HG02678 (cell line): ENCODE results near the gene GDF10.

ENCODE experiments used
- ATAC-seq: cut with Tn5 transposase; IDR thresholded peaks from one replicate; pipeline ENCODE4 v1.9.1; 2021; ENCODE audit warnings: mild to moderate bottlenecking, moderate library complexity; ENCODE audit not compliant: unreplicated experiment

Gene GDF10

DNA sequence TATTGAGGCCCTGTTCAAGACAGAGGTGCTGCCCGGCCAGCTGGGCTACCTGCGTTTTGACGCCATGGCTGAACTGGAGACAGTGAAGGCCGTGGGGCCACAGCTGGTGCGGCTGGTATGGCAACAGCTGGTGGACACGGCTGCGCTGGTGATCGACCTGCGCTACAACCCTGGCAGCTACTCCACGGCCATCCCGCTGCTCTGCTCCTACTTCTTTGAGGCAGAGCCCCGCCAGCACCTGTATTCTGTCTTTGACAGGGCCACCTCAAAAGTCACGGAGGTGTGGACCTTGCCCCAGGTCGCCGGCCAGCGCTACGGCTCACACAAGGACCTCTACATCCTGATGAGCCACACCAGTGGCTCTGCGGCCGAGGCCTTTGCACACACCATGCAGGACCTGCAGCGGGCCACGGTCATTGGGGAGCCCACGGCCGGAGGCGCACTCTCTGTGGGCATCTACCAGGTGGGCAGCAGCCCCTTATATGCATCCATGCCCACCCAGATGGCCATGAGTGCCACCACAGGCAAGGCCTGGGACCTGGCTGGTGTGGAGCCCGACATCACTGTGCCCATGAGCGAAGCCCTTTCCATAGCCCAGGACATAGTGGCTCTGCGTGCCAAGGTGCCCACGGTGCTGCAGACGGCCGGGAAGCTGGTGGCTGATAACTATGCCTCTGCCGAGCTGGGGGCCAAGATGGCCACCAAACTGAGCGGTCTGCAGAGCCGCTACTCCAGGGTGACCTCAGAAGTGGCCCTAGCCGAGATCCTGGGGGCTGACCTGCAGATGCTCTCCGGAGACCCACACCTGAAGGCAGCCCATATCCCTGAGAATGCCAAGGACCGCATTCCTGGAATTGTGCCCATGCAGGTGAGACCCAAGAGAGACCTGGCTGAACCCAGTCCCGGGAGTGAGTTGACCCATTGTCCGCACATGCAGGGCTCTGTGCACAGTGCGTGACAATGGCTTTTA lies 51.0 kb downstream of the GDF10 start:
- ATAC-seq: no peak

DNA sequence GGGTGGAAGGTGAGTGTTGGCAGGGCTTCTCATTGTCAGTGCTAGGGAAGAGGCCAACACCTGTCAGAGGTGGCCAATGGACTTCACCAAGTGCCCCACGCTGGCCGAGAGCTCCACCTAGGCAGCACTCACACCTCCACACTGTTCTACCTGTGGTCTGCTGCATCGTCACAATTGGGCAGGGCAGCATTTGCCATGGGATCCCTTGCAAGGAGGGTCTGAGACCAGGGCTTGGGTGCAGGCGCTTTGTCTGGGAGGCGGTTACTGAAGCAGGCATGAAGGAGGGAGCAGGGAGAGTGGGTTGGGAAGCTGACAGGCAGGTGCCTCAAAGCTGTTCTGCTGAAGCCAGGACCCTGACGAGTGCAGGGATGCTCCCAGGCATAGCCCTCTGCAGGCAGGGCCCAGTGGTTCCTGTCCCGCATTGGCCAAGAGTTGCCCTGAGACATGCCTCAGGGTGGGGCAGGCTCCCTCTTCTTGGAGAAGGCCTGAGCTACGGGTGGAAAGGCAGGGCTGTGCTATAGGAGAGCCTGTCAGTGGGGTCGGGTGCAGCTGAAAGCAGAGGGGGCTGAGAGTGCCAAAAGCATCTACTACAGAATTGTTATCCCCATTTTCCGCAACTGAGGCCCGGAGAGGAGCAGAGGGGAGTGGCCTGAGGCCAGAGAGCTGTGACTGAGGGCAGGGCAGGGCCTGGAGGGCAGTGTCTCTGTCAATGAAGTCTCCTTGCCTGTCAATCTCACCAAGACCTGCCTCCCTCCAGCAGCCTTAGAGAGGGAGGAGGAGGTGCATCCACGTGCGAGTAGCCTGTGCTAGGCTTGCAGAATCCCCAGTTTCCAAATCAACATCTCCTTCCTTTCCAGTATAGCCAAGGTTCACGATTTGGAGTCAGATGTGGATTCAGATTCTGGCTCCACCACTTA lies 52.2 kb downstream of the GDF10 start:
- no peak for ATAC-seq

DNA sequence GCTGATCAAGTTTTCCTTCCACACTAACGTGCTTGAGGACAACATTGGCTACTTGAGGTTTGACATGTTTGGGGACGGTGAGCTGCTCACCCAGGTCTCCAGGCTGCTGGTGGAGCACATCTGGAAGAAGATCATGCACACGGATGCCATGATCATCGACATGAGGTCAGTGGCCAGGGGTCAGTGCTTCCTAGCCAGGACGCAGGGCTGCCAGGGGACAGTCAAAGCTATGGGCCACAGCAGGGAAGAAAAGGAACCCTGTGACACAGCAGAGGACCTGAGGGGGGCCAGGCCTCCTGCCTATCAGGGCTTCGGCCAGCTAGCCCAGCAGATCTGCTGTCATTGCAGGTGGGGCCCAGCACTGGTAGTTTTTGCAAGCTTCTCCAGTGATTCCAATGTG lies 53.4 kb downstream of the GDF10 start:
- ATAC-seq: no peak

DNA sequence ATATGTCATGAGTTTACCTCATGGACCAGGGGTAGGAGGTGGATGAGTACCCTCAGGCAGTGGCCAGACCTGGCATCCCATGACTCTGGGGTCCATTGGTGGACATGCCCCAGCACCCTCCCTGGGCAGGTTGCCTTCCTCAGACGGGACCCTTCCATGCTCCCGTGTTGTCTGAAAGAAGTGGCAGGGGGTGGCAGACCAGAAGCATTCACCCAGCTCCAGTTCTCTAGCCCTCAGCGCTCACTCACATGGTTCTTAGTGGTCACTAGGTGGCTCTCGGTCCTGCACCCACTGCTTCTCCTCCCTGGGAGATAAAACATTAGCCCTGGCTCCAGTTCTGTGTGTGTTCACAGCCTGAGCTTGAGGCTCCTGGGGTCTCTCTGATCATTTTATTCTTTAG lies 54.2 kb downstream of the GDF10 start:
- no peak for ATAC-seq

DNA sequence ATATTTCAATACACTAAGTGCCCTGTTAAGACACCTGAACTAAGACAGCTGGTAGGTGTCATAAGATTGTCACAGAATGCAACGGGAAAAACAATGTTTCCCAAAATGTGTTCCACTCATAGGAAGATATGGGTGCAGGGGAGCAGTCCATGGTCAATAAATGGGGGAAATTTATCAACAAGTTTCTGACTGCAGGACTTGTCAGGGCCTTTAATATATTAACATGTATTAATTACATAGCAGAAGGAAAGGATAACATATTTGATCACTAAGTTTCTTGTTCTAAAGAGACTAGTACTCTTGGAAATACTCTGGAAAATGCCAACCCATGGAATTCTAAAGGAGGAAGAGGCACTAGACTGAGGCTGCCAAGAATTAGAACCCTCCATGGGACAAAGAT lies 54.9 kb downstream of the GDF10 start:
- no peak for ATAC-seq

DNA sequence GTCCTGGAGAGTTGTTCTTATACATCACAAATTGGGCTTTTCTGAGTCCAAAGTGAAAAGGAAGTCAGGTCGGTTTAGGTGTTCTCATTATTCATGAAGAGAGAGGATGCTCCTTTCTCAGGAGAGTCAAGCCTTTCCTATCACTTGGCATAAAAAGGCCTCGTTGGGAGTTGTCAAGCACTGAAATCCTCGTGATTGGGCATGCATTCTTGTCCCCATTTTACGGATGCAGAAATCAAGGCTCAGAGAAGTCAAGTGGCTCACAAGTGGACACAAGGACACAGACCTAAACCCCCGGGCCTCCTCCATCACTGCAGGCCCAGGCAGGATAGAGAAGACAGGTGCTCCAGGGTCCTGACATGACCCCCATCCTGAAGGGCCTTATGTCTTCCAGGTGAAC lies 56.7 kb downstream of the GDF10 start:
- no peak for ATAC-seq

DNA sequence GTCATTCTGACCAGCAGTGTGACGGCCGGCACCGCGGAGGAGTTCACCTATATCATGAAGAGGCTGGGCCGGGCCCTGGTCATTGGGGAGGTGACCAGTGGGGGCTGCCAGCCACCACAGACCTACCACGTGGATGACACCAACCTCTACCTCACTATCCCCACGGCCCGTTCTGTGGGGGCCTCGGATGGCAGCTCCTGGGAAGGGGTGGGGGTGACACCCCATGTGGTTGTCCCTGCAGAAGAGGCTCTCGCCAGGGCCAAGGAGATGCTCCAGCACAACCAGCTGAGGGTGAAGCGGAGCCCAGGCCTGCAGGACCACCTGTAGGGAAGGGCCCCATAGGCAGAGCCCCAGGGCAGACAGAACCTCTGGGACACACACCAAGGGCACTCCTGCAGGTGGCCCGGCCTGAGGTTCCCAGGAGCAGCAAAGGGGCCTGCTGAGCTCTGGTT lies 57.2 kb downstream of the GDF10 start:
- no peak for ATAC-seq

DNA sequence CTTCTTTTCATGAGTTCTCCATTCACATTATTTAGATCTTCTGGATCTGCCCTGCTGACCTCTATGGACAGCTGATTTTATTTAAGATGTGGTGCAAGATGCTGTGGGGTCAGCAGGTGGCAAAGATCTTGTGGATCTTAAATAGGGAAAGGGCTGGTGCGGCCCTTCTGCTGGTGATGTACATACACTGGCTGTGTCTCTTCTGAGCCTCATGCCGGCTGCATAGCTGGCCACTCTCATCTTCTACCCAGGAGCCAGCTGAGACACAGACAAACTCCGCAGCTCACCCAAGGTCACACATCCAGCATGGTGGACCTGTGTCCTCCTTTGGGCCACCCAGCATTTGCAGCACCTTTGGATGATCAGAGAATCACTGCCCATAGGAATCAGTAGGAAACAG lies 57.9 kb downstream of the GDF10 start:
- no peak for ATAC-seq

DNA sequence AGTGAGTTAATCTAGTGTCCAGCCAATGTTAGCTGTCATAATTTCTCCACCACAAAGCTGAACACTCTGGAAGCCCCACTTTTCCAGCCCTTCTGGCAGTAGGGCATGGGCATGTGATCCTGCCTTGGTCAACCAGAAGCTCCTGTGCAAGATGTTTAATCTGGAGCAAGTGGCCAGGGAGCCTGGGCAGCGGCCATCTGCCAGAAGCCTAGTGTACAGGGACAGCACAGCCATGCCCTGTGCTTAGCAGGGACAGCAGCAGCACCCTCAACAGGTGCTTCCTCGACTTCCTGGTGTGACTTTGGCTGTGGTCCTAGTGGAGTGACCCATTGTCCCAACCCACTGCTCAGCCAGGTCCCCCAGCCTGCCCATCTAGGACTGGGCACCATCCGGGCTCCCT lies 58.5 kb downstream of the GDF10 start:
- ATAC-seq: no peak

DNA sequence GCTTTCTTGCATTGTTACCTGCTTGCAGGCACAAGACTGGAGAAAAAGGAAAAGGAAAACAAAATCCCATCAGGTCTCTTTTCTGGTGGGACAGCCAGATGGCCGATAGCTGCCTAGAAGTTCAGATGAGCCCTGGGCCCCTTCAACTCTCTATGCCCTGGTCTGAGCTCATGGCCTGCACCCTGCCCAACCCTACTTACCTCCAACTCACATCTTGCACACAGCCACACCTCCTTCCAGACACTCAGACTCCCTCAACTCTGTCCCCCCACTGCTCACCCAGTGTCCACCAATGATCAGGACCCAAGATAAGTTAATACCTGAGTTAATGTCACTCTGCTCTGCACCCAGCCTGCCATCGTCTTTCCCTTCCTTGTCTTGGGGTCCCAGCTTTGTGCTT lies 59.1 kb downstream of the GDF10 start:
- no peak for ATAC-seq

DNA sequence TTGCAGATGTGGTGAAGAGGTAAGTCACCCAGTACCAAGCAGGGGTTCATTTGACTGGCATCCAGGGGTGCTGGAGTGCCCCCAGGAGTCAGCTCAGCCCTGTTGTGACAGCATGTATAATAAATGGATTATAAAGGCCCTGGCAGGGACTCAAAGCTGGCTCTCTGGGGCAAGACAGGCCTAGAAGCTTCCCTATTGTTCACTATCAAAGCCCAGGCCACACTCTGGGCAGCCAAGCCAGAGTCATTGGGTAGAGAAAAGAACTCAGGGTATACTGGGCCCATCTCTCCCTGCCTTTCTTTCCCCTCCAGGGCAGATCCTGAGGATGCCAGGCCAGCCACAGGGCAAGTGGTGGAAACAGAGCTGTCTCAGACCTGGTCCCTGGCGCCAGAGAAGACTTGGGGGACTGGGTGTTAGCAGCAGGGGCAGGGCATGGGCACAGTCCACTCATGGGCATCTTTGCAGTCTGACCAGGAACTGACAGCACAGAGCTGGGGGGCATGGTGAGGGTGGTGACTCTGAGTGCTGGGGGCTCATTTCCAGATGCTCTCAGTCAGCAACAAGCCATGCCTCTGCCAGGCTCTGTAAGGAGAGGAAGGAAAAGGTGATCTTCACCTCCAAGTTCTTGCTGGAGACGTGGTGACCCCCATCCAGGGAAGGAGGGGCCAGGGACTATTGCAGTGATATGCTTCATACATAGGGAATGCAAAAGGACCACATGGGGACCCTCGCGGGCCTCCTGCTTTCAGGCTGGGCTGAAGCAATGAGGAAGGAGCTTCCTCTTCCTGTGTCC lies 59.8 kb downstream of the GDF10 start:
- no peak for ATAC-seq

DNA sequence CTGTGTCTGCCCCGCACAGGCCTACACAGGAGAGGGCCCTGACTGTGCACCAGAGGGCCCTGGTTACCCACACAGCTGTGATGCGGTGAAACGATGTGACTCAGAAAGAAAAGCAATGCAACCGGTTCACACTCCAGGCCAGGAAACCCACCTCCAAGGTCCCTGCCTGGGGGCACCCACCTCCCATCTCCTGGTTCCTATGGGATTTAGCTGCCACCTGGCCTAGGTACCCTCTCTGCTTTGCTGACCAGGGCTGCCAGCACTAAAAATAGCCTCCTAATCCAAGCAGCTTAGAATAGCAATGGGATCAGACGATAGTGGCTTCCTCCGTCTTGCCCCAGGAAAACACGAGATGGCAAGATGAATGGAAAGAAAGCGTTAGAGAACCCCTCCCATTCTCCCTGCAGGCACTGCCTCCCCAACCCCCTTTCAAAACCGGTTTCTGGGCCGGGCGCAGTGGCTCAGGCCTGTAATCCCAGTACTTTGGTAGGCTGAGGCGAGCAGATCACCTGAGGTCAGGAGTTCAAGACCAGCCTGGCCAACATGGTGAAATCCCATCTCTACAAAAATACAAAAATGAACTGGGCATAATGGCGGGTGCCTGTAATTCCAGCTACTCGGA lies 60.5 kb downstream of the GDF10 start:
- ATAC-seq: no peak

DNA sequence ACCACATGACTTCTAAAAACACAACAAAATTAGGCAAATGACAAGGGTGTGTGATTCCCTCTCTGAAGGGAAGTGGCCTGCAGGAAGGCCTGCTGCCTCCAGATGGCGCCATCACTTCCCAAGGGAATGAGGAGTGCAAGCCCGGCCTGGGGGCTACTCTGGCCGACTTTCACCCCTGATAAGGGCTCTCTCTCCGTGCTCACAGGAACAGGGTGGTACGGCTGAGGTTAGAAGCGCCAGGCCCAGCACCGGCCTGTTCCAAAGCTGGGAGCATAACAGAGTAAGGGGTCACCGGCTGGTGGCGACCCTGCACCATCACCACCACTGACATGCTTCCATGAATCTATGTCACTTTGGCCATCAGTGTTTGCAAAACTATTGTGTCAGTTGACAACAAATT lies 61.3 kb downstream of the GDF10 start:
- ATAC-seq: no peak

DNA sequence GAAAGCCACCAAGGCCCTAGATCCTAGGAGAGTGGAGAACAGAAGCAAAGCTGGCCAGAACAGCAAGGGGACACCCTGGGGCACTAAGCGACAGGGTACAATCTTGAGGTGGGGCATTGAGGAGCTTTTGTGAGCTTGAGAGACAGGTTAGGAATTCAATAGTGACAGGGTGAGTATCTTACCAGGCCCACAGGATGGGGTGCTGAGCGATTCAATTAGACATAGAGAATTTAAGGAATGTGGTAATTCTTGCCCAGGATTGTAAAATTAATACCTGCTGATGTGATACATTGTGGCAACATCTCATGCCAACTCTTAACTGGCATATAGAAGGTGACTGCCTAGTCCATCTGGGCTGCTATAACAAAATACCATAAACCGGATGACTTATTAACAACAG lies 62.2 kb downstream of the GDF10 start:
- ATAC-seq: no peak
